Measurements from ENCODE around the gene COPS8. TPM values are rescaled to one million over a fixed set of nuclear protein-coding genes. Genes with fewer than 3 reads are reported as not detected.

Gene COPS8
- total and polyA plus RNA-seq, 2 donors (not counting 1 experiment from before 2014, with no cell fraction given): 82.1 to 97.3 TPM

DNA sequence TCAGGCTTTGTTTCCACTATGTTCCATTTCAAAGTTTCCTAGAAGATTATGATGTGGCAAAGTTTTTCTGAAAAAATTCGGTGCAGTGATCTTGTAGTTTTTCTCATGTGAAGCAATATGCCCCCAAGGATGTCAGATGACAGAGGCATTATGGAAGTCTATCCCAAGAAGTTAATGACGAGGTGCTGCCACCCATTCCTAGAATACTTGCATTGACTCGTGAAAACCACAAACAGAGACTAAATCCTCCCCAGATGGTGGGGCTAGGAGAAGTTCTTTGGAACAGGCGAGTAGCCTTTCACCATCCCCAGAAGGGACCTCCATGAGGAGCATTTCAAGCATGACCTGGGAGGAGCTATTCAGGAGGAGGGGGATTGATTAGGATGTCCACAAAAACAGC is 40.2 kb upstream of the COPS8 start:
- peak in 1 of 2 donors; percentile 29 for DNase-seq (ENCODE audit: low read depth in 2 of 2)
- Histone ChIP-seq H3K4me1 (ENCODE audit: control insufficient read depth, extremely low read depth, insufficient read depth, low read length) (no peaks in the 10 kb centered on the region), H3K9ac (ENCODE audit: insufficient read depth, low read length) (no peak overlapping the region), H3K79me2 (ENCODE audit: control insufficient read depth, insufficient read depth, low read length) (no peaks in the 10 kb centered on the region), H3K9me3 (ENCODE audit: control insufficient read depth, insufficient read depth, low read depth, low read length) (no peaks in the 10 kb centered on the region), H3K36me3 (ENCODE audit: control insufficient read depth, insufficient read depth, low read length) (no peaks in the 10 kb centered on the region), H2AFZ (ENCODE audit: low read length) (no peak overlapping the region), H3K27ac (ENCODE audit: insufficient read depth, low read length) (no peak overlapping the region), H3K27me3 (ENCODE audit: control insufficient read depth, insufficient read depth, low read length) (no peaks in the 10 kb centered on the region), H3K4me3 (replicated peaks in 1 of 4; ENCODE audit: control extremely low read depth in 1 of 4, insufficient read depth in 1 of 4, low read depth in 3 of 4, low read length in 4 of 4) (no peak overlapping the region), H3K4me2 (ENCODE audit: extremely low read depth, insufficient read depth, low read length) (no peak overlapping the region), H4K20me1 (ENCODE audit: control insufficient read depth, extremely low read depth, insufficient read depth, low read length) (no peaks in the 10 kb centered on the region)
- TF ChIP-seq CTCF (conservative IDR thresholded peaks at IDR 0.05 in 1 of 2, IDR thresholded peaks at IDR 0.05 in 1 of 2; ENCODE audit: low read depth in 1 of 2, low read length in 2 of 2): no peak

- H3K36me3 ChIP-seq (ENCODE audit: control insufficient read depth, insufficient read depth, low read length): no peaks in the 10 kb centered on the region
- H3K79me2 ChIP-seq (ENCODE audit: control insufficient read depth, insufficient read depth, low read length): no peaks in the 10 kb centered on the region
- no peak overlapping the region for H3K27ac ChIP-seq (ENCODE audit: insufficient read depth, low read length)
- H3K4me3 ChIP-seq (replicated peaks in 1 of 4; ENCODE audit: control extremely low read depth in 1 of 4, insufficient read depth in 1 of 4, low read depth in 3 of 4, low read length in 4 of 4): no peak overlapping the region
- no peaks in the 10 kb centered on the region for H3K4me1 ChIP-seq (ENCODE audit: control insufficient read depth, extremely low read depth, insufficient read depth, low read length)
- no peak for DNase-seq (ENCODE audit: low read depth in 2 of 2)
- H3K9me3 ChIP-seq (ENCODE audit: control insufficient read depth, insufficient read depth, low read depth, low read length): no peaks in the 10 kb centered on the region
- H3K27me3 ChIP-seq (ENCODE audit: control insufficient read depth, insufficient read depth, low read length): no peaks in the 10 kb centered on the region
- H3K9ac ChIP-seq (ENCODE audit: insufficient read depth, low read length): no peak overlapping the region
- H2AFZ ChIP-seq (ENCODE audit: low read length): no peak overlapping the region
- H3K4me2 ChIP-seq (ENCODE audit: extremely low read depth, insufficient read depth, low read length): no peak overlapping the region
- TF ChIP-seq EZH2 (IDR thresholded peaks at IDR 0.05; ENCODE audit: low read length, missing control alignments): no peak
- TF ChIP-seq CTCF (conservative IDR thresholded peaks at IDR 0.05 in 1 of 2, IDR thresholded peaks at IDR 0.05 in 1 of 2; ENCODE audit: low read depth in 1 of 2, low read length in 2 of 2): no peak
- H4K20me1 ChIP-seq (ENCODE audit: control insufficient read depth, extremely low read depth, insufficient read depth, low read length): no peaks in the 10 kb centered on the region
Measured at GRCh38 chr2:237048595-237048994, 37.1 kb upstream of the COPS8 start.

DNA sequence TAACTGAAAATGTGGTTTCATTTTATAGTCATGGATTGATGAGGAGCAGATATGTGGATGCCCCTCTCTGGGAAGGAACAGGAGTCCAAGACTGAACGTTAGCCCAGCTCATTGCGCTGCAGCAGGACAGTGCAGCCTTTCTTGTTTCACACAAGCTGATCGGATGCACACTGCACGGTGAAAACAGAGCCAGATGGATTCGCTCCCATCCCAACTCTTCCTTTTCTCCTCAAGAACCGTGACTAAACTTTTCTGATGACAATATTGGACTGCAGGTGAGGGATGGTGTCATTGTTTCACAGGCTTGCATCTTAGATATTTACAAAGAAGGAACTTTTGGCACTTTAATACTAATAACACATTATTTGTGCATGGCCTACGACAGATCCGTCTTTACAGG is 33.8 kb upstream of the COPS8 start:
- H3K9me3 ChIP-seq (ENCODE audit: control insufficient read depth, insufficient read depth, low read depth, low read length): no peaks in the 10 kb centered on the region
- TF ChIP-seq CTCF (conservative IDR thresholded peaks at IDR 0.05 in 1 of 2, IDR thresholded peaks at IDR 0.05 in 1 of 2; ENCODE audit: low read depth in 1 of 2, low read length in 2 of 2) (no peak), EZH2 (IDR thresholded peaks at IDR 0.05; ENCODE audit: low read length, missing control alignments) (no peak)

More for the DNA sequence above, 33.8 kb upstream of the COPS8 start:
- Histone ChIP-seq H3K4me2 (ENCODE audit: extremely low read depth, insufficient read depth, low read length) (no peak overlapping the region), H3K9ac (ENCODE audit: insufficient read depth, low read length) (no peak overlapping the region), H3K4me1 (ENCODE audit: control insufficient read depth, extremely low read depth, insufficient read depth, low read length) (no peaks in the 10 kb centered on the region), H3K4me3 (replicated peaks in 1 of 4; ENCODE audit: control extremely low read depth in 1 of 4, insufficient read depth in 1 of 4, low read depth in 3 of 4, low read length in 4 of 4) (no peak overlapping the region), H3K79me2 (ENCODE audit: control insufficient read depth, insufficient read depth, low read length) (no peaks in the 10 kb centered on the region), H4K20me1 (ENCODE audit: control insufficient read depth, extremely low read depth, insufficient read depth, low read length) (no peaks in the 10 kb centered on the region), H3K27me3 (ENCODE audit: control insufficient read depth, insufficient read depth, low read length) (no peaks in the 10 kb centered on the region), H2AFZ (ENCODE audit: low read length) (no peak overlapping the region), H3K36me3 (ENCODE audit: control insufficient read depth, insufficient read depth, low read length) (no peaks in the 10 kb centered on the region), H3K27ac (ENCODE audit: insufficient read depth, low read length) (no peak overlapping the region)
- no peak for DNase-seq (ENCODE audit: low read depth in 2 of 2)
